Osteoblast (primary cell): ENCODE data around the gene MACROD2. TPM values are rescaled to one million over a fixed set of nuclear protein-coding genes. Genes with fewer than 3 reads are reported as not detected.

Source experiments
- DNase-seq: peaks from one replicate; pipeline ENCODE4 v3.0.0; 2011; ENCODE audit warnings: low spot score, mixed read lengths; ENCODE audit not compliant: insufficient read length; ENCODE audit errors: missing footprints
- H2AFZ ChIP-seq: 2 replicates; pipeline ENCODE4 v1.6.0; 2011; ENCODE audit warnings: mild to moderate bottlenecking, low read length
- H3K27ac ChIP-seq: 2 replicates; pipeline ENCODE4 v1.5.1; 2011; ENCODE audit warnings: mild to moderate bottlenecking, low read depth, low read length, moderate library complexity
- H3K27me3 ChIP-seq: 2 replicates; pipeline ENCODE4 v1.6.0; 2012; ENCODE audit warnings: mild to moderate bottlenecking, control low read depth, inconsistent platforms, low read length, moderate library complexity; ENCODE audit not compliant: insufficient read depth
- H3K36me3 ChIP-seq: 2 replicates; pipeline ENCODE4 v1.5.1; 2011; ENCODE audit warnings: mild to moderate bottlenecking, low read length, control low read depth, moderate library complexity; ENCODE audit not compliant: insufficient read depth
- H3K4me1 ChIP-seq: 2 replicates; pipeline ENCODE4 v1.5.1; 2011; ENCODE audit warnings: mild to moderate bottlenecking, low read length, control low read depth, moderate library complexity; ENCODE audit not compliant: insufficient read depth
- H3K4me2 ChIP-seq: 2 replicates; pipeline ENCODE4 v1.6.0; 2011; ENCODE audit warnings: mild to moderate bottlenecking, low read length; ENCODE audit not compliant: insufficient read depth
- H3K4me3 ChIP-seq: fragments of 200-600 bp; sonication (generic); 3 replicates; pipeline ENCODE4 v1.5.1; 2012; ENCODE audit warnings: mild to moderate bottlenecking, low read length, inconsistent platforms; ENCODE audit not compliant: insufficient read depth
- H3K79me2 ChIP-seq: 2 replicates; pipeline ENCODE4 v1.6.0; 2012; ENCODE audit warnings: mild to moderate bottlenecking, low read length, control low read depth, inconsistent platforms; ENCODE audit not compliant: insufficient read depth
- H3K9me3 ChIP-seq: 2 replicates; pipeline ENCODE4 v1.5.1; 2011; ENCODE audit warnings: low read depth, low read length, control low read depth
- H4K20me1 ChIP-seq: 2 replicates; pipeline ENCODE4 v1.6.0; 2012; ENCODE audit warnings: mild to moderate bottlenecking, low read length, control low read depth; ENCODE audit not compliant: insufficient read depth
- total RNA-seq: library from RNA; depleted of rRNA; stranded (reverse); fragments of >200 nt; gene quantifications from 2 replicates; pipeline ENCODE4 v1.2.3, GENCODE V29; 2012
- TF ChIP-seq, protein P1 (sequence below): IDR thresholded peaks from 2 replicates; pipeline ENCODE4 v1.5.1; 2011; ENCODE audit warnings: mild to moderate bottlenecking, low read depth, low read length, moderate library complexity; ENCODE audit errors: extremely low read depth

MACROD2 gene
- total RNA-seq, 1 donor, result 4.0 TPM

DNA sequence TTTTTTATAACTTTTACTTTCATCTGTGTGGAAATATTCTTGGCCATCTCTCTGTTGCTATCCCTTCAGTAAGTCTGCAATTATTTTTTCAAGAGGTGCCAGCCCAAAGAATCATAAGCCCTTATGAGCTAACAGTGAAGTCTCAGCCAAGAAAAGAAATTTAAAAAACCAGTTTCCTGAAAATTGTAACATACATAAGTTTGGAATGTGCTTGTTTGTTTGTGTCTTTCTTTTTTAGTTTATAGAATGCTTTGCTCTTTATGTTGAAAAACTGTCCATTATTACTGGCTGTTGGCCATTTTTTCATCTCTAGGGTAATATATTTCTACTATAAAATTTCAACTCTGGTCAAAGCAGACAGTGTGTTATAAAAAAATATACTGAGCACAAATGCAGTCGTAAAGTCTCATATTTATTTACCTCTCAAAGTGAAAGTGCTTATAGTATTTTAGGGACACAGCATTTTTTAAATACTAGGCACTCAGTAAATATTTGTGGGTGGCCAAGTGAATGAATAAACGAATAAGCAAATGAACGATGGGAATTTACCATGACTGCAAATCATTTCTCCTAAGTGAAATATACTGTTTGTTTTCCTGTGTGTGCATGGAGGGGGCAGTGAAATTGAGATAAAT lies 1918.2 kb downstream of the MACROD2 start:
- Histone ChIP-seq H3K27me3 (no peaks in the 10 kb centered on the region), H2AFZ (no peak overlapping the region), H3K4me2 (no peak overlapping the region), H4K20me1 (no peaks in the 10 kb centered on the region), H3K4me1 (no peaks in the 10 kb centered on the region), H3K36me3 (no peaks in the 10 kb centered on the region), H3K9me3 (no peaks in the 10 kb centered on the region), H3K79me2 (no peaks in the 10 kb centered on the region), H3K27ac (no peak overlapping the region), H3K4me3 (no peak overlapping the region)
- TF ChIP-seq, protein P1, sequence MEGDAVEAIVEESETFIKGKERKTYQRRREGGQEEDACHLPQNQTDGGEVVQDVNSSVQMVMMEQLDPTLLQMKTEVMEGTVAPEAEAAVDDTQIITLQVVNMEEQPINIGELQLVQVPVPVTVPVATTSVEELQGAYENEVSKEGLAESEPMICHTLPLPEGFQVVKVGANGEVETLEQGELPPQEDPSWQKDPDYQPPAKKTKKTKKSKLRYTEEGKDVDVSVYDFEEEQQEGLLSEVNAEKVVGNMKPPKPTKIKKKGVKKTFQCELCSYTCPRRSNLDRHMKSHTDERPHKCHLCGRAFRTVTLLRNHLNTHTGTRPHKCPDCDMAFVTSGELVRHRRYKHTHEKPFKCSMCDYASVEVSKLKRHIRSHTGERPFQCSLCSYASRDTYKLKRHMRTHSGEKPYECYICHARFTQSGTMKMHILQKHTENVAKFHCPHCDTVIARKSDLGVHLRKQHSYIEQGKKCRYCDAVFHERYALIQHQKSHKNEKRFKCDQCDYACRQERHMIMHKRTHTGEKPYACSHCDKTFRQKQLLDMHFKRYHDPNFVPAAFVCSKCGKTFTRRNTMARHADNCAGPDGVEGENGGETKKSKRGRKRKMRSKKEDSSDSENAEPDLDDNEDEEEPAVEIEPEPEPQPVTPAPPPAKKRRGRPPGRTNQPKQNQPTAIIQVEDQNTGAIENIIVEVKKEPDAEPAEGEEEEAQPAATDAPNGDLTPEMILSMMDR, result no peak
- DNase-seq, result no peak

- Histone ChIP-seq H3K79me2 (no peaks in the 10 kb centered on the region), H4K20me1 (no peaks in the 10 kb centered on the region), H3K9me3 (no peaks in the 10 kb centered on the region), H3K4me1 (no peaks in the 10 kb centered on the region), H3K4me3 (no peak overlapping the region), H3K4me2 (no peak overlapping the region), H3K27me3 (no peaks in the 10 kb centered on the region), H3K27ac (no peak overlapping the region), H3K36me3 (no peaks in the 10 kb centered on the region), H2AFZ (no peak overlapping the region)
- TF ChIP-seq, protein P1, result no peak
- DNase-seq, result no peak
Measured at GRCh38 chr20:15916623-15917022, 1921.3 kb downstream of the MACROD2 start.

GRCh38 chr20:15917283-15917682 lies 1922.0 kb downstream of the MACROD2 start:
- H2AFZ ChIP-seq, result no peak overlapping the region
- H3K4me1 ChIP-seq, result no peaks in the 10 kb centered on the region
- no peaks in the 10 kb centered on the region for H3K79me2 ChIP-seq
- DNase-seq, result no peak
- no peaks in the 10 kb centered on the region for H3K36me3 ChIP-seq
- H3K27ac ChIP-seq, result no peak overlapping the region
- H3K4me2 ChIP-seq, result no peak overlapping the region
- no peaks in the 10 kb centered on the region for H3K9me3 ChIP-seq
- TF ChIP-seq, protein P1, result no peak
- no peak overlapping the region for H3K4me3 ChIP-seq
- H4K20me1 ChIP-seq, result no peaks in the 10 kb centered on the region
- no peaks in the 10 kb centered on the region for H3K27me3 ChIP-seq

DNA sequence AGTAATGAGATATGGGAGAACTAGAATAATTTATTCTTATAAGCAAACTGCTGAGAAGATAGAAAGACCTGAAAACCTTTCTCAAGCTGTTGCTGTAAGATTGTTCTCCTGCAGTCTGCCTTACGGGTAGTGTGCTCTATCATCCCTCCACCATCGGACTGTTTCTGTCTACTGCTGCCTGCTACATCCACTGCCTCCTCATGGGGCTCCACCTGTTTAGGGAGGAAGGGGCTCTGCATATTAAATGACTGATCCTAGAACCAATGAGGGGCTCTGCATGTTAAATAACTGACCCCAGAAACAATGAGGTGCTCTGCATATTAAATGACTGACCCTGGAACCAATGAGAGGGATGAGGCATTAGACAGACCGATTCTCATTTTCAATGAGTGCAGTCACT lies 1923.3 kb downstream of the MACROD2 start:
- Histone ChIP-seq H3K36me3 (no peaks in the 10 kb centered on the region), H3K4me1 (no peaks in the 10 kb centered on the region), H3K4me2 (no peak overlapping the region), H3K79me2 (no peaks in the 10 kb centered on the region), H3K27me3 (no peaks in the 10 kb centered on the region), H3K9me3 (no peaks in the 10 kb centered on the region), H3K4me3 (no peak overlapping the region), H4K20me1 (no peaks in the 10 kb centered on the region), H2AFZ (no peak overlapping the region), H3K27ac (no peak overlapping the region)
- no peak for DNase-seq
- TF ChIP-seq, protein P1, result no peak
